GM23338 (cell line): Measurements from ENCODE around the gene SPDL1. TPM values are rescaled to one million over a fixed set of nuclear protein-coding genes. Genes with fewer than 3 reads are reported as not detected.

Source experiments
- ATAC-seq: fragments of 200-7000 bp; cut with Tn5 transposase; 3 replicates; pipeline ENCODE4 v1.9.1; 2020
- DNase-seq: peaks from one replicate; pipeline ENCODE4 v3.0.0-alpha.2; 2015; ENCODE audit warnings: low spot score
- H2AFZ ChIP-seq: fragments of 200-600 bp; sonication (generic); 2 replicates; pipeline ENCODE4 v1.8.0; 2016; ENCODE audit warnings: antibody characterized with exemption, mild to moderate bottlenecking, moderate library complexity
- H3F3A ChIP-seq: fragments of 200-600 bp; sonication (generic); replicated peaks from 2 replicates; pipeline ENCODE4 v1.8.0; 2017; ENCODE audit warnings: antibody characterized with exemption, mixed run types, low read depth
- H3K27ac ChIP-seq: fragments of 200-600 bp; sonication (generic); 2 replicates; pipeline ENCODE4 v1.6.1; 2016; ENCODE audit warnings: low read depth
- H3K27me3 ChIP-seq: fragments of 200-600 bp; sonication (generic); 2 replicates; pipeline ENCODE4 v1.8.0; 2016; ENCODE audit warnings: mild to moderate bottlenecking, mixed run types, moderate library complexity; ENCODE audit not compliant: insufficient read depth
- H3K36me3 ChIP-seq: fragments of 200-600 bp; sonication (generic); 2 replicates; pipeline ENCODE4 v1.8.0; 2016; ENCODE audit warnings: mild to moderate bottlenecking; ENCODE audit not compliant: insufficient read depth
- H3K4me1 ChIP-seq: fragments of 200-600 bp; sonication (generic); 2 replicates; pipeline ENCODE4 v1.8.0; 2016; ENCODE audit warnings: mild to moderate bottlenecking, moderate library complexity; ENCODE audit not compliant: insufficient read depth
- H3K4me2 ChIP-seq: fragments of 200-600 bp; sonication (generic); 2 replicates; pipeline ENCODE4 v1.7.1; 2017; ENCODE audit warnings: mixed run types
- H3K4me3 ChIP-seq: fragments of 200-600 bp; sonication (generic); 2 replicates; pipeline ENCODE4 v1.6.1; 2016; ENCODE audit warnings: mixed run types
- H3K79me2 ChIP-seq: fragments of 200-600 bp; sonication (generic); replicated peaks from 2 replicates; pipeline ENCODE4 v1.8.0; 2017; ENCODE audit warnings: mild to moderate bottlenecking; ENCODE audit not compliant: insufficient read depth
- H3K9me2 ChIP-seq: fragments of 200-600 bp; sonication (generic); 2 replicates; pipeline ENCODE4 v1.8.0; 2017; ENCODE audit not compliant: insufficient read depth
- H4K20me1 ChIP-seq: fragments of 200-600 bp; sonication (generic); replicated peaks from 2 replicates; pipeline ENCODE4 v1.8.0; 2017; ENCODE audit warnings: mild to moderate bottlenecking; ENCODE audit not compliant: insufficient read depth
- H3K27ac Mint-ChIP-seq: 2 replicates; pipeline ENCODE4 v1.8.0; 2020; ENCODE audit warnings: inconsistent platforms, mild to moderate bottlenecking, moderate library complexity, mixed read lengths
- H3K27me3 Mint-ChIP-seq: 3 replicates; pipeline ENCODE4 v1.8.0; 2022; ENCODE audit warnings: low read depth, mild to moderate bottlenecking, moderate library complexity, mixed read lengths, inconsistent platforms; ENCODE audit not compliant: insufficient read depth, poor library complexity
- H3K36me3 Mint-ChIP-seq: 3 replicates; pipeline ENCODE4 v1.8.0; 2021; ENCODE audit warnings: low read depth, mild to moderate bottlenecking, inconsistent platforms, moderate library complexity, mixed read lengths
- H3K4me1 Mint-ChIP-seq: 3 replicates; pipeline ENCODE4 v1.8.0; 2020; ENCODE audit warnings: mild to moderate bottlenecking, inconsistent platforms, mixed read lengths
- H3K4me3 Mint-ChIP-seq: 3 replicates; pipeline ENCODE4 v1.8.0; 2021; ENCODE audit warnings: moderate library complexity, mild to moderate bottlenecking, inconsistent platforms, mixed read lengths
- H3K9me3 Mint-ChIP-seq: 3 replicates; pipeline ENCODE4 v1.8.0; 2020; ENCODE audit warnings: moderate library complexity, mild to moderate bottlenecking, inconsistent platforms, mixed read lengths
- EZH2 ChIP-seq: fragments of 200-600 bp; sonication (generic); IDR thresholded peaks from one replicate; pipeline ENCODE4 v1.8.0; 2017; ENCODE audit warnings: antibody characterized with exemption, mild to moderate bottlenecking, low read depth; ENCODE audit not compliant: unreplicated experiment
- EZH2phosphoT487 ChIP-seq: fragments of 200-600 bp; sonication (generic); IDR thresholded peaks from one replicate; pipeline ENCODE4 v1.8.1; 2018; ENCODE audit warnings: antibody characterized with exemption; ENCODE audit not compliant: unreplicated experiment
- JUNB ChIP-seq: IDR thresholded peaks from one replicate; pipeline ENCODE4 v1.6.1; 2016; ENCODE audit warnings: antibody characterized with exemption; ENCODE audit not compliant: unreplicated experiment
- NANOG ChIP-seq: IDR thresholded peaks from 2 replicates; pipeline ENCODE4 v1.6.1; 2016; ENCODE audit warnings: antibody characterized with exemption, borderline replicate concordance
- POLR2AphosphoS5 ChIP-seq: IDR thresholded peaks from 2 replicates; pipeline ENCODE4 v1.6.1; 2016; ENCODE audit warnings: antibody characterized with exemption, low read depth
- STAT1 ChIP-seq: IDR thresholded peaks from one replicate; pipeline ENCODE4 v1.6.1; 2016; ENCODE audit warnings: antibody characterized with exemption; ENCODE audit not compliant: unreplicated experiment
- ZNF114 ChIP-seq: fragments of 250-450 bp; sonication (Bioruptor Pico); IDR thresholded peaks from 2 replicates; pipeline ENCODE4 v1.5.0; 2020; ENCODE audit warnings: mild to moderate bottlenecking, moderate library complexity
- ZNF331 ChIP-seq: fragments of 250-450 bp; sonication (Bioruptor Pico); IDR thresholded peaks from 2 replicates; pipeline ENCODE4 v1.5.0; 2020; ENCODE audit warnings: low read depth, mild to moderate bottlenecking, moderate library complexity
- polyA plus RNA-seq: library from polyadenylated mRNA; unstranded; fragments of >200 nt; fragmentation: Nextera tagmentation; extraction: Ambion mirVana; gene quantifications from 2 replicates; pipeline ENCODE4 v1.2.1, GENCODE V29; 2016
- total RNA-seq: library from RNA; depleted of rRNA; stranded (reverse); fragments of >200 nt; shearing (Covaris generic); gene quantifications from 2 replicates; pipeline ENCODE4 v1.2.3, GENCODE V29; 2014
- TF ChIP-seq, protein P1 (sequence below): fragments of 250-450 bp; sonication (Bioruptor Pico); IDR thresholded peaks from 2 replicates; pipeline ENCODE4 v1.5.0; 2020; ENCODE audit warnings: mild to moderate bottlenecking, moderate library complexity
- TF ChIP-seq, protein P2 (sequence below): IDR thresholded peaks from 2 replicates; pipeline ENCODE4 v1.6.1; 2016; ENCODE audit warnings: antibody characterized with exemption
- TF ChIP-seq, protein P3 (sequence below), 2 experiments: fragments of 200-600 bp in 1 of 2; sonication (generic) in 1 of 2; conservative IDR thresholded peaks; 2 replicates each; pipeline versions ENCODE4 v1.5.1 to v1.6.1; 2016 to 2017; ENCODE audit warnings: antibody characterized with exemption in 2 of 2, low read depth in 2 of 2, mild to moderate bottlenecking in 2 of 2, moderate library complexity in 1 of 2
- TF ChIP-seq, protein P4 (sequence below): IDR thresholded peaks from one replicate; pipeline ENCODE4 v1.6.1; 2018; ENCODE audit warnings: antibody characterized with exemption; ENCODE audit not compliant: unreplicated experiment

The SPDL1 gene
- total and polyA plus RNA-seq, 2 experiments from 2014 or later: 76.9 to 79.6 TPM

DNA sequence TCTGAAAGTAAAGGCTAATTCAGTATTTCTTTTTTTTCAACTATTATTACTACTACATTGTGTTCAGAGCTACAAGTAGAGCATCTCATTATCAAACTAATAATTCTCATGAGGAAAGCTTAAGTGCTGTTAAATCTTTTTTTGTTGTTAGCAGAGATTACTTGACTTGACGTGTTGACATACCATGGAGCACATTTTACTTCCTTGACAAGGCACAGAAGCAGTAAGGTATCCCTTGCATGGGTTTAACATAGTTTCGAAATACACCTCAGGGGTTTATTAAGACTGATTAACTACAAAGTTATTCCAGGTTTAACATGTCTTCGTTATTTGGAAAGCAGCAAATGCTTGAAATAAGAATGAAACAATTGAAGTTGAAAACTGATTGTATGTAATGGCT, 7.0 kb downstream of the SPDL1 start (continued):
- TF ChIP-seq, protein P1, sequence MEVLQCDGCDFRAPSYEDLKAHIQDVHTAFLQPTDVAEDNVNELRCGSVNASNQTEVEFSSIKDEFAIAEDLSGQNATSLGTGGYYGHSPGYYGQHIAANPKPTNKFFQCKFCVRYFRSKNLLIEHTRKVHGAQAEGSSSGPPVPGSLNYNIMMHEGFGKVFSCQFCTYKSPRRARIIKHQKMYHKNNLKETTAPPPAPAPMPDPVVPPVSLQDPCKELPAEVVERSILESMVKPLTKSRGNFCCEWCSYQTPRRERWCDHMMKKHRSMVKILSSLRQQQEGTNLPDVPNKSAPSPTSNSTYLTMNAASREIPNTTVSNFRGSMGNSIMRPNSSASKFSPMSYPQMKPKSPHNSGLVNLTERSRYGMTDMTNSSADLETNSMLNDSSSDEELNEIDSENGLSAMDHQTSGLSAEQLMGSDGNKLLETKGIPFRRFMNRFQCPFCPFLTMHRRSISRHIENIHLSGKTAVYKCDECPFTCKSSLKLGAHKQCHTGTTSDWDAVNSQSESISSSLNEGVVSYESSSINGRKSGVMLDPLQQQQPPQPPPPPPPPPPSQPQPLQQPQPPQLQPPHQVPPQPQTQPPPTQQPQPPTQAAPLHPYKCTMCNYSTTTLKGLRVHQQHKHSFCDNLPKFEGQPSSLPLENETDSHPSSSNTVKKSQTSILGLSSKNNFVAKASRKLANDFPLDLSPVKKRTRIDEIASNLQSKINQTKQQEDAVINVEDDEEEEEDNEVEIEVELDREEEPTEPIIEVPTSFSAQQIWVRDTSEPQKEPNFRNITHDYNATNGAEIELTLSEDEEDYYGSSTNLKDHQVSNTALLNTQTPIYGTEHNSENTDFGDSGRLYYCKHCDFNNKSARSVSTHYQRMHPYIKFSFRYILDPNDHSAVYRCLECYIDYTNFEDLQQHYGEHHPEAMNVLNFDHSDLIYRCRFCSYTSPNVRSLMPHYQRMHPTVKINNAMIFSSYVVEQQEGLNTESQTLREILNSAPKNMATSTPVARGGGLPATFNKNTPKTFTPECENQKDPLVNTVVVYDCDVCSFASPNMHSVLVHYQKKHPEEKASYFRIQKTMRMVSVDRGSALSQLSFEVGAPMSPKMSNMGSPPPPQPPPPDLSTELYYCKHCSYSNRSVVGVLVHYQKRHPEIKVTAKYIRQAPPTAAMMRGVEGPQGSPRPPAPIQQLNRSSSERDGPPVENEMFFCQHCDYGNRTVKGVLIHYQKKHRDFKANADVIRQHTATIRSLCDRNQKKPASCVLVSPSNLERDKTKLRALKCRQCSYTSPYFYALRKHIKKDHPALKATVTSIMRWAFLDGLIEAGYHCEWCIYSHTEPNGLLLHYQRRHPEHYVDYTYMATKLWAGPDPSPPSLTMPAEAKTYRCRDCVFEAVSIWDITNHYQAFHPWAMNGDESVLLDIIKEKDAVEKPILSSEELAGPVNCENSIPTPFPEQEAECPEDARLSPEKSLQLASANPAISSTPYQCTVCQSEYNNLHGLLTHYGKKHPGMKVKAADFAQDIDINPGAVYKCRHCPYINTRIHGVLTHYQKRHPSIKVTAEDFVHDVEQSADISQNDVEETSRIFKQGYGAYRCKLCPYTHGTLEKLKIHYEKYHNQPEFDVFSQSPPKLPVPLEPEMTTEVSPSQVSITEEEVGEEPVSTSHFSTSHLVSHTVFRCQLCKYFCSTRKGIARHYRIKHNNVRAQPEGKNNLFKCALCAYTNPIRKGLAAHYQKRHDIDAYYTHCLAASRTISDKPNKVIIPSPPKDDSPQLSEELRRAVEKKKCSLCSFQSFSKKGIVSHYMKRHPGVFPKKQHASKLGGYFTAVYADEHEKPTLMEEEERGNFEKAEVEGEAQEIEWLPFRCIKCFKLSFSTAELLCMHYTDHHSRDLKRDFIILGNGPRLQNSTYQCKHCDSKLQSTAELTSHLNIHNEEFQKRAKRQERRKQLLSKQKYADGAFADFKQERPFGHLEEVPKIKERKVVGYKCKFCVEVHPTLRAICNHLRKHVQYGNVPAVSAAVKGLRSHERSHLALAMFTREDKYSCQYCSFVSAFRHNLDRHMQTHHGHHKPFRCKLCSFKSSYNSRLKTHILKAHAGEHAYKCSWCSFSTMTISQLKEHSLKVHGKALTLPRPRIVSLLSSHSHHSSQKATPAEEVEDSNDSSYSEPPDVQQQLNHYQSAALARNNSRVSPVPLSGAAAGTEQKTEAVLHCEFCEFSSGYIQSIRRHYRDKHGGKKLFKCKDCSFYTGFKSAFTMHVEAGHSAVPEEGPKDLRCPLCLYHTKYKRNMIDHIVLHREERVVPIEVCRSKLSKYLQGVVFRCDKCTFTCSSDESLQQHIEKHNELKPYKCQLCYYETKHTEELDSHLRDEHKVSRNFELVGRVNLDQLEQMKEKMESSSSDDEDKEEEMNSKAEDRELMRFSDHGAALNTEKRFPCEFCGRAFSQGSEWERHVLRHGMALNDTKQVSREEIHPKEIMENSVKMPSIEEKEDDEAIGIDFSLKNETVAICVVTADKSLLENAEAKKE (CRISPR knock-in tag): no peak
- TF ChIP-seq EZH2phosphoT487: no peak
- no peak for TF ChIP-seq NANOG
- no peak for TF ChIP-seq POLR2AphosphoS5
- TF ChIP-seq, protein P2, sequence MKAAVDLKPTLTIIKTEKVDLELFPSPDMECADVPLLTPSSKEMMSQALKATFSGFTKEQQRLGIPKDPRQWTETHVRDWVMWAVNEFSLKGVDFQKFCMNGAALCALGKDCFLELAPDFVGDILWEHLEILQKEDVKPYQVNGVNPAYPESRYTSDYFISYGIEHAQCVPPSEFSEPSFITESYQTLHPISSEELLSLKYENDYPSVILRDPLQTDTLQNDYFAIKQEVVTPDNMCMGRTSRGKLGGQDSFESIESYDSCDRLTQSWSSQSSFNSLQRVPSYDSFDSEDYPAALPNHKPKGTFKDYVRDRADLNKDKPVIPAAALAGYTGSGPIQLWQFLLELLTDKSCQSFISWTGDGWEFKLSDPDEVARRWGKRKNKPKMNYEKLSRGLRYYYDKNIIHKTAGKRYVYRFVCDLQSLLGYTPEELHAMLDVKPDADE: no peak

DNA sequence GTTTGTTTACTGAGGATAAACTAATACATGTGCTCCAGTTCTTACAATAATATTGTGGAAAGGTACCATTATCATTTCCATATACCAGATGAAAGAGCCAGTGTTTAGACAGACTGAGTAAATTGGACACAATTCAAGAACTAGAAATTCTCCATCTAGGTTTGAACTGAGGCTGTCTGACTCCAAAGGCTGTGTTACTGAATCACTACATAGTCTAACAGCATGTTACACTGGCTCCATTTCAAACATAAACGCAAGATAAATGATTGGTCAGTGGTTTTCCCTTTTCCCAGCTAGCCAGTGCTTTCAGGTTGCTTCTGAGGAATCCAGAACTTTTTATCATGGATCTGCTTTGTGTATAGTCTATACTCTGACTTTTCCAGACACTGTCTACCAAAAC, 8.1 kb downstream of the SPDL1 start:
- Mint-ChIP-seq H3K27ac (no peak overlapping the region), H3K36me3 (peaks cover 79% of the 10 kb centered on the region), H3K27me3 (no peaks in the 10 kb centered on the region), H3K9me3 (no peaks in the 10 kb centered on the region), H3K4me3 (no peak overlapping the region), H3K4me1 (peaks cover under 1% of the 10 kb centered on the region; the same call in 1 of the 3 replicates)
- no peak overlapping the region for H2AFZ ChIP-seq
- no peaks in the 10 kb centered on the region for H3F3A ChIP-seq
- no peak overlapping the region for H3K27ac ChIP-seq
- no peaks in the 10 kb centered on the region for H3K27me3 ChIP-seq
- H3K36me3 ChIP-seq: peaks cover 79% of the 10 kb centered on the region
- H3K4me2 ChIP-seq: no peak overlapping the region
- H3K79me2 ChIP-seq: peaks cover 21% of the 10 kb centered on the region
- DNase-seq (no peak), ATAC-seq (no peak)
- no peaks in the 10 kb centered on the region for H3K4me1 ChIP-seq
- H3K9me2 ChIP-seq: no peaks in the 10 kb centered on the region
- no peak overlapping the region for H3K4me3 ChIP-seq
- H4K20me1 ChIP-seq: 0 out of 2 replicates have a peak, but pooled peaks cover 2% of the 10 kb centered on the region
- TF ChIP-seq, protein P3, sequence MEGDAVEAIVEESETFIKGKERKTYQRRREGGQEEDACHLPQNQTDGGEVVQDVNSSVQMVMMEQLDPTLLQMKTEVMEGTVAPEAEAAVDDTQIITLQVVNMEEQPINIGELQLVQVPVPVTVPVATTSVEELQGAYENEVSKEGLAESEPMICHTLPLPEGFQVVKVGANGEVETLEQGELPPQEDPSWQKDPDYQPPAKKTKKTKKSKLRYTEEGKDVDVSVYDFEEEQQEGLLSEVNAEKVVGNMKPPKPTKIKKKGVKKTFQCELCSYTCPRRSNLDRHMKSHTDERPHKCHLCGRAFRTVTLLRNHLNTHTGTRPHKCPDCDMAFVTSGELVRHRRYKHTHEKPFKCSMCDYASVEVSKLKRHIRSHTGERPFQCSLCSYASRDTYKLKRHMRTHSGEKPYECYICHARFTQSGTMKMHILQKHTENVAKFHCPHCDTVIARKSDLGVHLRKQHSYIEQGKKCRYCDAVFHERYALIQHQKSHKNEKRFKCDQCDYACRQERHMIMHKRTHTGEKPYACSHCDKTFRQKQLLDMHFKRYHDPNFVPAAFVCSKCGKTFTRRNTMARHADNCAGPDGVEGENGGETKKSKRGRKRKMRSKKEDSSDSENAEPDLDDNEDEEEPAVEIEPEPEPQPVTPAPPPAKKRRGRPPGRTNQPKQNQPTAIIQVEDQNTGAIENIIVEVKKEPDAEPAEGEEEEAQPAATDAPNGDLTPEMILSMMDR (conservative IDR thresholded peaks at IDR 0.05; ENCODE audit: low read depth in 2 of 2): no peak
- TF ChIP-seq POLR2AphosphoS5: no peak
- TF ChIP-seq EZH2phosphoT487: no peak
- no peak for TF ChIP-seq ZNF331
- TF ChIP-seq, protein P4, sequence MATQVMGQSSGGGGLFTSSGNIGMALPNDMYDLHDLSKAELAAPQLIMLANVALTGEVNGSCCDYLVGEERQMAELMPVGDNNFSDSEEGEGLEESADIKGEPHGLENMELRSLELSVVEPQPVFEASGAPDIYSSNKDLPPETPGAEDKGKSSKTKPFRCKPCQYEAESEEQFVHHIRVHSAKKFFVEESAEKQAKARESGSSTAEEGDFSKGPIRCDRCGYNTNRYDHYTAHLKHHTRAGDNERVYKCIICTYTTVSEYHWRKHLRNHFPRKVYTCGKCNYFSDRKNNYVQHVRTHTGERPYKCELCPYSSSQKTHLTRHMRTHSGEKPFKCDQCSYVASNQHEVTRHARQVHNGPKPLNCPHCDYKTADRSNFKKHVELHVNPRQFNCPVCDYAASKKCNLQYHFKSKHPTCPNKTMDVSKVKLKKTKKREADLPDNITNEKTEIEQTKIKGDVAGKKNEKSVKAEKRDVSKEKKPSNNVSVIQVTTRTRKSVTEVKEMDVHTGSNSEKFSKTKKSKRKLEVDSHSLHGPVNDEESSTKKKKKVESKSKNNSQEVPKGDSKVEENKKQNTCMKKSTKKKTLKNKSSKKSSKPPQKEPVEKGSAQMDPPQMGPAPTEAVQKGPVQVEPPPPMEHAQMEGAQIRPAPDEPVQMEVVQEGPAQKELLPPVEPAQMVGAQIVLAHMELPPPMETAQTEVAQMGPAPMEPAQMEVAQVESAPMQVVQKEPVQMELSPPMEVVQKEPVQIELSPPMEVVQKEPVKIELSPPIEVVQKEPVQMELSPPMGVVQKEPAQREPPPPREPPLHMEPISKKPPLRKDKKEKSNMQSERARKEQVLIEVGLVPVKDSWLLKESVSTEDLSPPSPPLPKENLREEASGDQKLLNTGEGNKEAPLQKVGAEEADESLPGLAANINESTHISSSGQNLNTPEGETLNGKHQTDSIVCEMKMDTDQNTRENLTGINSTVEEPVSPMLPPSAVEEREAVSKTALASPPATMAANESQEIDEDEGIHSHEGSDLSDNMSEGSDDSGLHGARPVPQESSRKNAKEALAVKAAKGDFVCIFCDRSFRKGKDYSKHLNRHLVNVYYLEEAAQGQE: no peak
- TF ChIP-seq NANOG: no peak
- TF ChIP-seq, protein P2: no peak
- TF ChIP-seq JUNB: no peak
- TF ChIP-seq EZH2: no peak
- TF ChIP-seq ZNF114 (CRISPR knock-in tag): no peak
- no peak for TF ChIP-seq STAT1
